ENCODE data around the gene HPS4.

- TF ChIP-seq CTCF (IDR thresholded peaks at IDR 0.05) (no peak), EZH2 (IDR thresholded peaks at IDR 0.05) (no peak), EZH2phosphoT487 (IDR thresholded peaks at IDR 0.05) (no peak)
These were observed 2.3 kb upstream of the HPS4 start for GRCh38 chr22:26485806-26486390.
